NCI-H146 (cell line): ENCODE measurements around the gene GNAZ.

ENCODE experiments used
- DNase-seq: peaks from one replicate; lab custom pipeline; 2025; lab: John Stamatoyannopoulos, UW

The GNAZ gene

GRCh38 chr22:23107487-23108248 is 37.3 kb downstream of the GNAZ start:
- no peak for DNase-seq

GRCh38 chr22:23108249-23109078 is 38.1 kb downstream of the GNAZ start:
- DNase-seq = no peak

- DNase-seq = no peak
These were observed 38.7 kb downstream of the GNAZ start for GRCh38 chr22:23109079-23109347.

GRCh38 chr22:23109441-23109978 is 39.2 kb downstream of the GNAZ start:
- DNase-seq = no peak

GRCh38 chr22:23110190-23110921 is 40.0 kb downstream of the GNAZ start:
- DNase-seq = peak; percentile 87

GRCh38 chr22:23110922-23111527 is 40.7 kb downstream of the GNAZ start:
- peak; percentile 85 for DNase-seq

- no peak for DNase-seq
These were observed 42.2 kb downstream of the GNAZ start for GRCh38 chr22:23112472-23113012.

GRCh38 chr22:23113067-23113846 is 42.9 kb downstream of the GNAZ start:
- DNase-seq = no peak

GRCh38 chr22:23113847-23114720 is 43.8 kb downstream of the GNAZ start:
- DNase-seq = no peak

- DNase-seq = no peak
These were observed 44.4 kb downstream of the GNAZ start for GRCh38 chr22:23114721-23115020.

GRCh38 chr22:23115369-23115768 is 45.0 kb downstream of the GNAZ start:
- DNase-seq = no peak

GRCh38 chr22:23115825-23116494 is 45.6 kb downstream of the GNAZ start:
- DNase-seq = no peak

GRCh38 chr22:23116506-23117263 is 46.4 kb downstream of the GNAZ start:
- no peak for DNase-seq

GRCh38 chr22:23117275-23117674 is 47.0 kb downstream of the GNAZ start:
- DNase-seq = no peak

- no peak for DNase-seq
These were observed 47.8 kb downstream of the GNAZ start for GRCh38 chr22:23117891-23118646.

- DNase-seq = no peak
These were observed 48.6 kb downstream of the GNAZ start for GRCh38 chr22:23118647-23119493.
